Jurkat, Clone E6-1 (cell line): Measurements from ENCODE around the gene TMEM92.

Experiments
- DNase-seq: peaks from one replicate; pipeline ENCODE4 v3.0.0-alpha.2; 2011; ENCODE audit warnings: low read depth, low spot score
- H3K4me3 ChIP-seq: 2 replicates; pipeline ENCODE4 v1.5.1; 2011; ENCODE audit warnings: mild to moderate bottlenecking, low read length, control low read depth, moderate library complexity

Gene TMEM92

GRCh38 chr17:50317121-50317520 is 42.9 kb downstream of the TMEM92 start:
- no peak for DNase-seq

GRCh38 chr17:50318501-50319285 is 44.4 kb downstream of the TMEM92 start:
- H3K4me3 ChIP-seq: no peak overlapping the region
- no peak for DNase-seq

More at GRCh38 chr17:50317121-50317520, 42.9 kb downstream of the TMEM92 start:
- H3K4me3 ChIP-seq: no peak overlapping the region

- no peak overlapping the region for H3K4me3 ChIP-seq
- no peak for DNase-seq
Measured at GRCh38 chr17:50319306-50320004, 45.2 kb downstream of the TMEM92 start.

GRCh38 chr17:50322271-50322670 is 48.0 kb downstream of the TMEM92 start:
- H3K4me3 ChIP-seq: no peak overlapping the region

GRCh38 chr17:50323060-50323459 is 48.8 kb downstream of the TMEM92 start:
- DNase-seq: no peak
- no peak overlapping the region for H3K4me3 ChIP-seq

More at GRCh38 chr17:50322271-50322670, 48.0 kb downstream of the TMEM92 start:
- DNase-seq: no peak

- no peak for DNase-seq
- no peak overlapping the region for H3K4me3 ChIP-seq
Measured at GRCh38 chr17:50325906-50326305, 51.6 kb downstream of the TMEM92 start.

GRCh38 chr17:50326831-50327364 is 52.6 kb downstream of the TMEM92 start:
- no peak for DNase-seq
- no peak overlapping the region for H3K4me3 ChIP-seq

- no peak for DNase-seq
- H3K4me3 ChIP-seq: no peak overlapping the region
Measured at GRCh38 chr17:50328363-50329325, 54.4 kb downstream of the TMEM92 start.

GRCh38 chr17:50329716-50330115 is 55.5 kb downstream of the TMEM92 start:
- no peak overlapping the region for H3K4me3 ChIP-seq
- DNase-seq: no peak

GRCh38 chr17:50330151-50330775 is 56.0 kb downstream of the TMEM92 start:
- DNase-seq: no peak
- H3K4me3 ChIP-seq: no peak overlapping the region
